Raji (cell line): ENCODE results near the gene TNNC2.

Experiments used
- POLR2A ChIP-seq: IDR thresholded peaks from 2 replicates; pipeline ENCODE4 v1.6.1; 2011; ENCODE audit warnings: low read depth, low read length, control low read depth; ENCODE audit not compliant: insufficient read depth

Gene TNNC2

GRCh38 chr20:45833883-45834796 lies 7.0 kb upstream of the TNNC2 start:
- TF ChIP-seq POLR2A, result no peak

- no peak for TF ChIP-seq POLR2A
These were observed 6.1 kb upstream of the TNNC2 start, which contains the start of gene SNX21 for GRCh38 chr20:45833030-45833882. TSS of gene SNX21 (plus strand) at chr20:45833799. CDS start at chr20:45833920, 121 bp downstream.

- no peak for TF ChIP-seq POLR2A
These were observed 5.5 kb upstream of the TNNC2 start for GRCh38 chr20:45832619-45833018.

GRCh38 chr20:45828589-45828988 lies 1.5 kb upstream of the TNNC2 start:
- no peak for TF ChIP-seq POLR2A

GRCh38 chr20:45827712-45828111 lies 600 bp upstream of the TNNC2 start:
- TF ChIP-seq POLR2A, result no peak

- TF ChIP-seq POLR2A, result no peak
These were observed 612 bp downstream of the TNNC2 start for GRCh38 chr20:45826381-45827019.

GRCh38 chr20:45823949-45824835 lies 2.9 kb downstream of the TNNC2 start:
- TF ChIP-seq POLR2A, result no peak

GRCh38 chr20:45822857-45823256 lies 4.3 kb downstream of the TNNC2 start:
- TF ChIP-seq POLR2A, result no peak

- TF ChIP-seq POLR2A, result no peak
These were observed 5.2 kb downstream of the TNNC2 start for GRCh38 chr20:45821947-45822346.

- no peak for TF ChIP-seq POLR2A
These were observed 7.6 kb downstream of the TNNC2 start for GRCh38 chr20:45819466-45819865.

- TF ChIP-seq POLR2A, result no peak
These were observed 8.9 kb downstream of the TNNC2 start for GRCh38 chr20:45818239-45818638.

GRCh38 chr20:45817376-45818194 lies 9.5 kb downstream of the TNNC2 start:
- TF ChIP-seq POLR2A, result no peak

- TF ChIP-seq POLR2A, result no peak
These were observed 10.2 kb downstream of the TNNC2 start for GRCh38 chr20:45816951-45817350.
